GM19328 (cell line): ENCODE measurements around the gene OPN3.

Source experiments
- ATAC-seq: cut with Tn5 transposase; IDR thresholded peaks from one replicate; pipeline ENCODE4 v1.9.1; 2021; ENCODE audit warnings: mild to moderate bottlenecking, moderate library complexity; ENCODE audit not compliant: unreplicated experiment

OPN3 gene

GRCh38 chr1:241624935-241625334 is 15.2 kb downstream of the OPN3 start:
- no peak for ATAC-seq

GRCh38 chr1:241622669-241623068 is 17.5 kb downstream of the OPN3 start:
- ATAC-seq = no peak

GRCh38 chr1:241617426-241617825 is 22.7 kb downstream of the OPN3 start:
- no peak for ATAC-seq

GRCh38 chr1:241615043-241615974 is 24.9 kb downstream of the OPN3 start:
- ATAC-seq = no peak

- no peak for ATAC-seq
Measured at GRCh38 chr1:241614572-241614971, 25.6 kb downstream of the OPN3 start.

- no peak for ATAC-seq
Measured at GRCh38 chr1:241614144-241614543, 26.0 kb downstream of the OPN3 start.

GRCh38 chr1:241612533-241613477 is 27.4 kb downstream of the OPN3 start:
- no peak for ATAC-seq

- no peak for ATAC-seq
Measured at GRCh38 chr1:241611736-241612135, 28.4 kb downstream of the OPN3 start.

GRCh38 chr1:241611063-241611462 is 29.1 kb downstream of the OPN3 start:
- ATAC-seq = peak; percentile 75

- no peak for ATAC-seq
Measured at GRCh38 chr1:241610056-241610815, 29.9 kb downstream of the OPN3 start.

- ATAC-seq = no peak
Measured at GRCh38 chr1:241608379-241609033, 31.7 kb downstream of the OPN3 start.

- ATAC-seq = no peak
Measured at GRCh38 chr1:241607497-241607896, 32.7 kb downstream of the OPN3 start.

GRCh38 chr1:241606544-241606943 is 33.6 kb downstream of the OPN3 start:
- ATAC-seq = no peak

- no peak for ATAC-seq
Measured at GRCh38 chr1:241605146-241605805, 34.9 kb downstream of the OPN3 start.

- ATAC-seq = no peak
Measured at GRCh38 chr1:241603731-241604245, 36.4 kb downstream of the OPN3 start.

- ATAC-seq = peak; percentile 80
Measured at GRCh38 chr1:241600496-241600901, 39.7 kb downstream of the OPN3 start.

- no peak for ATAC-seq
Measured at GRCh38 chr1:241598249-241598648, 41.9 kb downstream of the OPN3 start.

GRCh38 chr1:241596633-241597032 is 43.5 kb downstream of the OPN3 start:
- ATAC-seq = no peak

- no peak for ATAC-seq
Measured at GRCh38 chr1:241593186-241593585, 47.0 kb downstream of the OPN3 start.
